H9 (cell line): ENCODE data around the gene KCNH2. TPM values are rescaled to one million over a fixed set of nuclear protein-coding genes. Genes with fewer than 3 reads are reported as not detected.

Source experiments
- DNase-seq: peaks from one replicate; pipeline ENCODE4 v3.0.0-alpha.2; 2017
- H2AFZ ChIP-seq: one replicate; pipeline ENCODE4 v1.6.1; 2013; ENCODE audit warnings: mild to moderate bottlenecking, low read length, control low read depth, moderate library complexity
- H2AK5ac ChIP-seq: 2 replicates; pipeline ENCODE4 v1.6.1; 2013; ENCODE audit warnings: low read length, control low read depth, mixed read lengths; ENCODE audit not compliant: insufficient read length
- H2BK120ac ChIP-seq: one replicate; pipeline ENCODE4 v1.6.1; 2013; ENCODE audit warnings: low read depth, mild to moderate bottlenecking, low read length, control low read depth, inconsistent platforms; ENCODE audit not compliant: poor library complexity, severe bottlenecking
- H2BK12ac ChIP-seq: 2 replicates; pipeline ENCODE4 v1.6.1; 2013; ENCODE audit warnings: low read length, control low read depth, mixed read lengths, low read depth; ENCODE audit not compliant: insufficient read length
- H2BK15ac ChIP-seq: 2 replicates; pipeline ENCODE4 v1.6.1; 2013; ENCODE audit warnings: low read depth, low read length, control low read depth
- H2BK20ac ChIP-seq: one replicate; pipeline ENCODE4 v1.6.1; 2013; ENCODE audit warnings: low read depth, mild to moderate bottlenecking, low read length, control low read depth, inconsistent platforms; ENCODE audit not compliant: poor library complexity, severe bottlenecking
- H2BK5ac ChIP-seq: 2 replicates; pipeline ENCODE4 v1.6.1; 2013; ENCODE audit warnings: low read length, control low read depth, mixed read lengths; ENCODE audit not compliant: insufficient read length
- H3K14ac ChIP-seq: 2 replicates; pipeline ENCODE4 v1.6.1; 2013; ENCODE audit warnings: low read length, control low read depth; ENCODE audit not compliant: insufficient read depth
- H3K18ac ChIP-seq: 2 replicates; pipeline ENCODE4 v1.6.1; 2013; ENCODE audit warnings: low read depth, mild to moderate bottlenecking, mixed read lengths, low read length, control low read depth; ENCODE audit not compliant: insufficient read length
- H3K23ac ChIP-seq: 2 replicates; pipeline ENCODE4 v1.6.1; 2013; ENCODE audit warnings: low read length, control low read depth, mixed read lengths, low read depth; ENCODE audit not compliant: insufficient read length
- H3K23me2 ChIP-seq: 2 replicates; pipeline ENCODE4 v1.6.1; 2013; ENCODE audit warnings: low read depth, mild to moderate bottlenecking, mixed read lengths, low read length, control low read depth; ENCODE audit not compliant: insufficient read length, poor library complexity, severe bottlenecking
- H3K27ac ChIP-seq: 2 replicates; pipeline ENCODE4 v1.5.1; 2013; ENCODE audit warnings: low read length, control low read depth, mixed read lengths, low read depth; ENCODE audit not compliant: insufficient read length
- H3K27me3 ChIP-seq: 2 replicates; pipeline ENCODE4 v1.6.1; 2013; ENCODE audit warnings: low read length, control low read depth, inconsistent platforms; ENCODE audit not compliant: insufficient read depth
- H3K4ac ChIP-seq: 2 replicates; pipeline ENCODE4 v1.6.1; 2013; ENCODE audit warnings: low read depth, mild to moderate bottlenecking, control low read depth, inconsistent platforms, low read length, moderate library complexity
- H3K4me1 ChIP-seq: 2 replicates; pipeline ENCODE4 v1.6.1; 2013; ENCODE audit warnings: low read length, control low read depth, inconsistent platforms; ENCODE audit not compliant: insufficient read depth
- H3K4me2 ChIP-seq: 2 replicates; pipeline ENCODE4 v1.6.1; 2013; ENCODE audit warnings: low read length, control low read depth, mixed read lengths; ENCODE audit not compliant: insufficient read length, insufficient read depth
- H3K56ac ChIP-seq: 2 replicates; pipeline ENCODE4 v1.6.1; 2013; ENCODE audit warnings: low read depth, mild to moderate bottlenecking, mixed read lengths, low read length, control low read depth; ENCODE audit not compliant: insufficient read length
- H3K79me1 ChIP-seq: 2 replicates; pipeline ENCODE4 v1.6.1; 2013; ENCODE audit warnings: low read depth, mild to moderate bottlenecking, moderate library complexity, low read length, control low read depth, inconsistent platforms; ENCODE audit not compliant: insufficient read depth, poor library complexity, severe bottlenecking
- H3K79me2 ChIP-seq: 2 replicates; pipeline ENCODE4 v1.6.1; 2013; ENCODE audit warnings: low read length, control low read depth, inconsistent platforms; ENCODE audit not compliant: insufficient read depth
- H3K9ac ChIP-seq: 2 replicates; pipeline ENCODE4 v1.6.1; 2013; ENCODE audit warnings: low read length, control low read depth, mixed read lengths; ENCODE audit not compliant: insufficient read length; ENCODE audit errors: extremely low read depth
- H3K9me3 ChIP-seq: one replicate; pipeline ENCODE4 v1.6.1; 2013; ENCODE audit warnings: low read depth, low read length, inconsistent platforms; ENCODE audit not compliant: control insufficient read depth
- H3T11ph ChIP-seq: one replicate; pipeline ENCODE4 v1.6.1; 2013; ENCODE audit warnings: mild to moderate bottlenecking, low read length, control low read depth, inconsistent platforms
- H4K20me1 ChIP-seq: one replicate; pipeline ENCODE4 v1.6.1; 2013; ENCODE audit not compliant: control insufficient read depth, insufficient read length, insufficient read depth
- H4K5ac ChIP-seq: 2 replicates; pipeline ENCODE4 v1.6.1; 2013; ENCODE audit warnings: low read depth, mild to moderate bottlenecking, mixed read lengths, low read length, control low read depth; ENCODE audit not compliant: insufficient read length
- H4K8ac ChIP-seq: replicated peaks from 2 replicates; pipeline ENCODE4 v1.6.1; 2013; ENCODE audit warnings: low read length, control low read depth, mixed read lengths, low read depth; ENCODE audit not compliant: insufficient read length
- H4K91ac ChIP-seq: 2 replicates; pipeline ENCODE4 v1.6.1; 2013; ENCODE audit warnings: low read depth, mild to moderate bottlenecking, moderate library complexity, mixed read lengths, low read length, control low read depth; ENCODE audit not compliant: insufficient read length
- H3K27ac Mint-ChIP-seq, 3 experiments: 2 replicates in 2 of 3; 3 replicates in 1 of 3; pipeline ENCODE4 v1.8.0; 2020 to 2021; ENCODE audit warnings: mixed read lengths in 3 of 3, mild to moderate bottlenecking in 1 of 3, moderate library complexity in 1 of 3
- H3K27me3 Mint-ChIP-seq: 2 replicates; pipeline ENCODE4 v1.8.0; 2021; ENCODE audit warnings: low read depth, mild to moderate bottlenecking, moderate library complexity, mixed read lengths
- H3K36me3 Mint-ChIP-seq, 3 experiments: 2 replicates in 2 of 3; 3 replicates in 1 of 3; pipeline ENCODE4 v1.8.0; 2020 to 2021; ENCODE audit warnings: low read depth in 3 of 3, mixed read lengths in 3 of 3; ENCODE audit not compliant: insufficient read depth in 1 of 3
- H3K4me1 Mint-ChIP-seq, 2 experiments: 2 replicates each; pipeline ENCODE4 v1.8.0; 2020; ENCODE audit warnings: mixed read lengths in 2 of 2
- H3K4me3 Mint-ChIP-seq, 2 experiments: 2 replicates in 1 of 2; 3 replicates in 1 of 2; pipeline ENCODE4 v1.8.0; 2020 to 2021; ENCODE audit warnings: mild to moderate bottlenecking in 2 of 2, mixed read lengths in 2 of 2, moderate library complexity in 1 of 2
- H3K9me3 Mint-ChIP-seq, 2 experiments: 2 replicates in 1 of 2; 3 replicates in 1 of 2; pipeline ENCODE4 v1.8.0; 2020; ENCODE audit warnings: mild to moderate bottlenecking in 2 of 2, mixed read lengths in 2 of 2, moderate library complexity in 1 of 2
- WGBS: extraction: QIAGEN DNeasy Blood & Tissue Kit; methylation state at CpG from one replicate; pipeline ENCODE4 v1.1.7; 2013; ENCODE audit warnings: missing lambda C conversion rate, low lambda C conversion rate, mixed read lengths; ENCODE audit not compliant: insufficient read length; ENCODE audit errors: extremely low coverage; 5-methylcytosine and 5-hydroxymethylcytosine counted together
- total RNA-seq: library from RNA; stranded (reverse); gene quantifications from 2 replicates; pipeline ENCODE4 v1.2.1, GENCODE V29; 2021
- TF ChIP-seq, protein P1 (sequence below): fragments of 200-600 bp; sonication (generic); conservative IDR thresholded peaks from 3 replicates; pipeline ENCODE4 v1.8.0; 2021; ENCODE audit warnings: antibody characterized with exemption, mild to moderate bottlenecking

Gene KCNH2
- total RNA-seq, 1 experiment from 2014 or later = 4.5 TPM

DNA sequence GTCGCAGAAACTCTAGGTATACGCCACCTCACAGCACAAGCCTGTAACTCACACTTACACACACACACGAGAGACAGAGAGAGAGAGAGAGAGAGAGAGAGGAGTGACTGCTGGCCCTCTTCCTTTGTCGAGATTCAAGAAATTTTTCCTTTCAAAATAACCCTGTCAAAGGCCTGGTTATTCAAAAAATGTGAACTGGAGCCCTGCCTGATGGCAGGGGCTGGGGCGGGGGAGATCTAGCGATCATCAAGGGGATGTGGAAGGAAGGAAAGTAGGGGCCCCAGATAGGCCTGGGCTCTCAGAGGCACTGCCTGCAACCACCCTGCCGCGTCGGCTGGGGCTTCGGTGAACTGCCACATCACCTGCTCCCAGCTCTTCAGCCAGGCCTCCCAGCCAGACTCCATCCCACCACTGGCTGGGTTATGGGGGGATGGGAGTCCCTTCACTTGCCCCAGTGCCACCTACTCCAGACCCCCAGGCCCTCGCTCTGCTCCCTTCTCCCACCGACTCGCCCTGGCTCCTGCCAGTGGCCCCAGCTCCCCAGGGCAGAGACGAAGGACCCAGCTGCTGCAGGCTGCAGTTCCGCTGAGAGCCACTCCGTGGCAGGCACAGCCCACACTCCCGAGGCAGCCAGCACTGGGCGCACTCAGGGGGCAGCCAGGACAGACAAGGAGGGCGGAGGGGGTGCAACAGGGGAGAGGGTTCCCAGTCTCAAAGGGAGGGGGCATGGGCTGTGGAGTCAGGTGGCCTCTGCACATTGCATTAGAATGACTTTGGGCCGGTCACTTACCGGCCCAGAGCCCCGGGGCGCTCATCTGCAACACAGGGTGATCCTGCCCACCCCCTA lies 15.3 kb downstream of the KCNH2 start:
- Histone ChIP-seq H2BK120ac (no peak overlapping the region), H2AFZ (no peak overlapping the region), H3K4me2 (no peak overlapping the region), H4K91ac (no peak overlapping the region), H3K27ac (no peak overlapping the region), H2BK5ac (no peak overlapping the region), H3K9me3 (no peaks in the 10 kb centered on the region), H3K9ac (no peak overlapping the region), H3K56ac (no peak overlapping the region), H3K79me1 (no peaks in the 10 kb centered on the region), H3K79me2 (no peaks in the 10 kb centered on the region), H3K23me2 (no peaks in the 10 kb centered on the region), H3K18ac (no peak overlapping the region), H2BK20ac (no peak overlapping the region), H2AK5ac (no peak overlapping the region), H4K8ac (no peak overlapping the region), H3K27me3 (no peaks in the 10 kb centered on the region), H3K4me1 (no peaks in the 10 kb centered on the region), H3K14ac (no peak overlapping the region; the same call in 1 of the 2 replicates), H3K4ac (no peak overlapping the region), H3K23ac (no peak overlapping the region), H4K20me1 (no peaks in the 10 kb centered on the region), H3T11ph (no peak overlapping the region), H4K5ac (no peak overlapping the region), H2BK12ac (no peak overlapping the region), H2BK15ac (no peak overlapping the region)
- no peak overlapping the region; a peak in 1 of 5 replicates for H3K4me3 Mint-ChIP-seq
- H3K27ac Mint-ChIP-seq = 0 out of 7 replicates have a peak overlapping the region, but pooled peaks of 1 of the 3 experiments have one; percentile 32
- H3K27me3 Mint-ChIP-seq = peaks cover under 1% of the 10 kb centered on the region; the same call in 1 of the 2 replicates
- H3K9me3 Mint-ChIP-seq = no peaks in the 10 kb centered on the region
- peaks cover 16 to 24% of the 10 kb centered on the region in 2 experiments for H3K4me1 Mint-ChIP-seq
- H3K36me3 Mint-ChIP-seq = no peaks in the 10 kb centered on the region
- WGBS = no CpG with 5 or more reads among the region's 23 CpGs
- TF ChIP-seq, protein P1, sequence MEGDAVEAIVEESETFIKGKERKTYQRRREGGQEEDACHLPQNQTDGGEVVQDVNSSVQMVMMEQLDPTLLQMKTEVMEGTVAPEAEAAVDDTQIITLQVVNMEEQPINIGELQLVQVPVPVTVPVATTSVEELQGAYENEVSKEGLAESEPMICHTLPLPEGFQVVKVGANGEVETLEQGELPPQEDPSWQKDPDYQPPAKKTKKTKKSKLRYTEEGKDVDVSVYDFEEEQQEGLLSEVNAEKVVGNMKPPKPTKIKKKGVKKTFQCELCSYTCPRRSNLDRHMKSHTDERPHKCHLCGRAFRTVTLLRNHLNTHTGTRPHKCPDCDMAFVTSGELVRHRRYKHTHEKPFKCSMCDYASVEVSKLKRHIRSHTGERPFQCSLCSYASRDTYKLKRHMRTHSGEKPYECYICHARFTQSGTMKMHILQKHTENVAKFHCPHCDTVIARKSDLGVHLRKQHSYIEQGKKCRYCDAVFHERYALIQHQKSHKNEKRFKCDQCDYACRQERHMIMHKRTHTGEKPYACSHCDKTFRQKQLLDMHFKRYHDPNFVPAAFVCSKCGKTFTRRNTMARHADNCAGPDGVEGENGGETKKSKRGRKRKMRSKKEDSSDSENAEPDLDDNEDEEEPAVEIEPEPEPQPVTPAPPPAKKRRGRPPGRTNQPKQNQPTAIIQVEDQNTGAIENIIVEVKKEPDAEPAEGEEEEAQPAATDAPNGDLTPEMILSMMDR = peak; percentile 95
- DNase-seq = peak; percentile 82
